SIG-M5 (cell line): ENCODE results near the gene GTPBP10.

Experiments
- DNase-seq: peaks from one replicate; lab custom pipeline; 2025; lab: John Stamatoyannopoulos, UW

Gene GTPBP10

GRCh38 chr7:90383422-90383821, 36.9 kb downstream of the GTPBP10 start:
- no peak for DNase-seq

- DNase-seq, result no peak
Observed at GRCh38 chr7:90383861-90384260, 37.3 kb downstream of the GTPBP10 start.

- DNase-seq, result no peak
Observed at GRCh38 chr7:90384433-90384832, 37.9 kb downstream of the GTPBP10 start.

GRCh38 chr7:90387470-90388240, 41.1 kb downstream of the GTPBP10 start:
- DNase-seq, result no peak

- DNase-seq, result no peak
Observed at GRCh38 chr7:90390926-90391325, 44.4 kb downstream of the GTPBP10 start.

- no peak for DNase-seq
Observed at GRCh38 chr7:90391488-90391887, 45.0 kb downstream of the GTPBP10 start.

- DNase-seq, result no peak
Observed at GRCh38 chr7:90396420-90396819, 49.9 kb downstream of the GTPBP10 start.

GRCh38 chr7:90401989-90402388, 55.5 kb downstream of the GTPBP10 start:
- no peak for DNase-seq

- DNase-seq, result no peak
Observed at GRCh38 chr7:90402785-90403173, 56.3 kb downstream of the GTPBP10 start.

GRCh38 chr7:90403174-90404113, 56.9 kb downstream of the GTPBP10 start, which contains the start of gene CLDN12:
Gene CLDN12, plus strand, starts transcription at chr7:90403461. Its CDS starts 9,216 bp downstream, at chr7:90412677.
- DNase-seq, result peak; percentile 92

- no peak for DNase-seq
Observed at GRCh38 chr7:90404777-90405176, 58.3 kb downstream of the GTPBP10 start.

- no peak for DNase-seq
Observed at GRCh38 chr7:90407484-90407821, 60.9 kb downstream of the GTPBP10 start.

- DNase-seq, result no peak
Observed at GRCh38 chr7:90408142-90408541, 61.6 kb downstream of the GTPBP10 start.

GRCh38 chr7:90409667-90410066, 63.2 kb downstream of the GTPBP10 start:
- no peak for DNase-seq

- DNase-seq, result no peak
Observed at GRCh38 chr7:90411510-90411909, 65.0 kb downstream of the GTPBP10 start.

GRCh38 chr7:90412458-90413184, 66.1 kb downstream of the GTPBP10 start:
- no peak for DNase-seq

- no peak for DNase-seq
Observed at GRCh38 chr7:90413185-90413528, 66.6 kb downstream of the GTPBP10 start.

- no peak for DNase-seq
Observed at GRCh38 chr7:90421651-90422050, 75.1 kb downstream of the GTPBP10 start.

GRCh38 chr7:90424720-90425119, 78.2 kb downstream of the GTPBP10 start:
- no peak for DNase-seq

GRCh38 chr7:90425376-90425775, 78.9 kb downstream of the GTPBP10 start:
- DNase-seq, result no peak

GRCh38 chr7:90430614-90431460, 84.3 kb downstream of the GTPBP10 start:
- no peak for DNase-seq

GRCh38 chr7:90432752-90433151, 86.2 kb downstream of the GTPBP10 start:
- DNase-seq, result no peak
